NCI-H2171 (cell line): Measurements from ENCODE around the gene AMDHD2.
A peak's percentile ranks its signal among the peaks of the same experiment; 100 is the strongest.

Experiments
- DNase-seq: peaks from one replicate; lab custom pipeline; 2025; lab: John Stamatoyannopoulos, UW

AMDHD2 gene

GRCh38 chr16:2482708-2483534 is 37.2 kb upstream of the AMDHD2 start:
- peak; percentile 50 for DNase-seq

GRCh38 chr16:2483939-2484897 is 36.0 kb upstream of the AMDHD2 start:
- no peak for DNase-seq

DNA sequence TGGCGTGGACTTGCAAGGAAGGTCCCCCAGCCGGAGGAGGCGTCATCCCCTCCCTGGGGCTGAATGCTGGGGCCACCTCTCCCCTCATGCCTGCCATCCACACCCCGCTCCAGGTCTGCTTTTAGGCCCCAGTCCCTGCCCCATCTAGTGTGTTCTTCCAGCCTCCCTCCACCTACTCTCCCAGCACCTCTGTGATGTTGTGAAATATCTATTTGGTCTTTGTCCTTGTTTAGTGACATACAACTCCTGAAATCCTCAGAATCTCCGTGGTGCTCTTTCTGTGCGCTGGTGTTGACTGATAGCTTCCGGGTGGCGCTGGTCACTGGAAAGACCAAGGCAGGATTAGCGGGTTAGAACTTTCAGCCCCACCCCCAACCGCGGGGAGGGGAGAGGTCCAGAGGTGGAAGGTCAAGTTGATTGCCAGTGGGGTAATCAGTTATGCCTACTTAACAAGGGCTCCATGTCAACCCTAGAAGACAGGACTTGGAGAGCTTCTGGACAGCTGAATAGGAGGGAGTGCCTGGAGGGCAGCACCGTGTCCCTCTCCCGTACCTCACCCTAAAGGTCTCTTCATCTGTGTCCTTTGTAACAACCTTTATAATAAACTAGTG is 35.2 kb upstream of the AMDHD2 start:
- DNase-seq: no peak

DNA sequence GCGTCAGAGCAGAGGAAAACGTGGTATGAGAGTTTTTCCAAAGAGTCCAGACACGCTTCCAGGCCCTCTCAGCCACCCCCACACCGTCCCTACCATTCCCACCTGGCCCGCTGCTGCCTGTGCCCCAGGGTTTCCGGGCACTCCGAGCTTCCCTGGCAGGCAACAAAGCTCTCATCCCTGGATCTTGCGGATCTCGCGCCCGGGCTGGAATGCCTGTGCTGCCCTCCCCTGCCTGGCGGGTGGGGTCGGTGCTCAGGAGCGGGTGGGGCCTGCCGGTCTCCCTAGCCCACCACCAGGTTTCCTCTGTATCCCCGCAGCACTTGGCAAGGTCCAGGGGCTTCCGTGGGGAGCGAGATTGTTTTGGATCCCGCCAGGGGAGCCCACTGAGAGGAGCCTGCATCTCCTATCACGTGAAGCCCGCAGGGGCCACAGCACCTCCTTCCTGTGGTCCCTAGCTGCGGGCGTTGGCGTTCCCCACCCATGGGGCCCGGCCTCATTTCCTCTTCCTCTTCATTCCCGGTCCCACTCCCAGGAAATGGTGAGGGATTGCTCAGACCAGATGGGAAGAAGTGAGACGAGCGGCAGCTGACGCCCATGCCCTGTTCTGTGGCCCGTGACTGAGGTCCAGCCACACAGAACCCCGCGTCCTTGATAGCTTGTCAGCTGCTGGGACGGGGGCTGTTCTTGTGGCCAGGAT is 34.2 kb upstream of the AMDHD2 start:
- DNase-seq: no peak

- DNase-seq: peak; percentile 31
Observed at GRCh38 chr16:2486645-2487516, 33.3 kb upstream of the AMDHD2 start.

- DNase-seq: no peak
Observed at GRCh38 chr16:2487517-2487842, 32.7 kb upstream of the AMDHD2 start.

- DNase-seq: no peak
Observed at GRCh38 chr16:2487903-2488531, 32.2 kb upstream of the AMDHD2 start.

DNA sequence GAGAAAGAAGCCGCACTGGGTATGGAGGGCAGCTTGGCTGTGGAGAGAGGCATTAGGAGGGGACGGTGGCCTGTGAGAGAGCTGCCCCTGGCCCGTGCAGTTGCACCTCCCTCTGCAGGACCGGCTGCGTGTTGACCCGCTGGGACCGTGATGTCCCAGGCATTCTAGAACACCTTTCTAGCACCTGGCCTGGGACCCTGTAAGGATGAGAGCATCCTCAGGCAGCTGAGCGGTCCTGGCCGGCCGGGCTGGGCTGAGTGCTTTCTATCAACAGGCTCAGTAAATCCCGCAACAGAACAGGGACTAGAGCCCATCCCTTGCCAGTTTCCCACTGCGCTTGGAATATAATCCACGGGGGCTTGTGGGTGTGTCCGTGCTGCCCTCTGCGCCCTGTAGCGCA is 30.6 kb upstream of the AMDHD2 start:
- no peak for DNase-seq

- peak; percentile 63 for DNase-seq
Observed at GRCh38 chr16:2490190-2491105, 29.7 kb upstream of the AMDHD2 start.

DNA sequence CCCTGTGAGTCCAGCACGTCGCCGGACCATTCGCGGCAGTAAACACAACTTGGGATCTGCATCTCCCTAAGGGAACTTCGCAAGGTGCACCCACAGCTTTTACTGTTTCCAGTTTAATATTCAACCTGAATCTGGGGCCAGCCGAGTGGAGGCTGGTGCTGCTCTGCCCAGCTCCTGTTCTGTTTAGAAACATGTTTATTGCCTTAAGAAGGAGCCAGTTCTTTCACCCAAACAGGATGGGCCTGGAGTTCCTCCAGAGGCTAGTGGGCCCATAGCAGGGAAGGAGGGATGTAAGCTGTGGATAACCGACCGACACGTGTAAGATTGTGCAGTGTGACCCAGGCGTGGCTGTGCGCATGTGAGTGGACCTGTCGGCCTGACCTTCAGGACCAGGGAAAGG is 27.9 kb upstream of the AMDHD2 start:
- no peak for DNase-seq

DNA sequence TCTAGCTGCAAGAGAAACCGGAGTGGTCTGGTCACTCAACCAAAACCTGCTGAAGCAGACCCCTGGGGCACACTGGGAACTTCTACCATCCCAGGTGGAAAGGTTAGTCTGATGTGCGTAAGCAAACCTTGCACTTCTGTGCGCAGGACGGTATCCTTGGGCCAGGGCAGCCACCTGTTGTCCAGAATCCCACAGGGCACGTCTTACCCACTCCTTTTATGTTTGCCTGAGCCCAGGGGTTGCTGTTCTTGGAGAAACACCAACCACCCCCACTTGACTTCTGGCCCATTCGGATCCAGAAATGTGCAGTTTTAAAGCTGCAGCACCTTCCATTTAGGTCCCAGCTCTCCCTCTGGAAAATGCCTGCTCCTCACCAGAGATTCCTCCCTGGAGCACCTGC is 26.6 kb upstream of the AMDHD2 start:
- no peak for DNase-seq

DNA sequence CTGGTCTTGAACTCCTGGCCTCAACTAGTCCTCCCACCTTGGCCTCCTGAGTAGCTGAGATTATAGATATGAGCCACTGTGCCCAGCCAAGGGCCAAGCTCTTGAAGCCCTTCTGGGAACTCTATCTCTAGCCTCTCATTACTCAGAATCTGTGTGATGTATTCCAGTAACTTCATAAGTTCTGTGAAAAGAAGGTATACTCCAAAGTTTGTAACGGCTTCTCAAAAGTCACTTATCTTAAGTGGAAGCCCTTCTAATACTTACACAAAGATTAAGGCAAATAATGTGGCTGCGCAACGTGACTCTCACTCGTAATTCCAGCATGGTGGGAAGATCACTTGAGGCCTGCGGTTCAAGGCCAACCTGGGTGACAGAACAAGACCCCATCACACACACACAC is 25.6 kb upstream of the AMDHD2 start:
- no peak for DNase-seq

- DNase-seq: no peak
Observed at GRCh38 chr16:2495041-2495440, 25.1 kb upstream of the AMDHD2 start.

DNA sequence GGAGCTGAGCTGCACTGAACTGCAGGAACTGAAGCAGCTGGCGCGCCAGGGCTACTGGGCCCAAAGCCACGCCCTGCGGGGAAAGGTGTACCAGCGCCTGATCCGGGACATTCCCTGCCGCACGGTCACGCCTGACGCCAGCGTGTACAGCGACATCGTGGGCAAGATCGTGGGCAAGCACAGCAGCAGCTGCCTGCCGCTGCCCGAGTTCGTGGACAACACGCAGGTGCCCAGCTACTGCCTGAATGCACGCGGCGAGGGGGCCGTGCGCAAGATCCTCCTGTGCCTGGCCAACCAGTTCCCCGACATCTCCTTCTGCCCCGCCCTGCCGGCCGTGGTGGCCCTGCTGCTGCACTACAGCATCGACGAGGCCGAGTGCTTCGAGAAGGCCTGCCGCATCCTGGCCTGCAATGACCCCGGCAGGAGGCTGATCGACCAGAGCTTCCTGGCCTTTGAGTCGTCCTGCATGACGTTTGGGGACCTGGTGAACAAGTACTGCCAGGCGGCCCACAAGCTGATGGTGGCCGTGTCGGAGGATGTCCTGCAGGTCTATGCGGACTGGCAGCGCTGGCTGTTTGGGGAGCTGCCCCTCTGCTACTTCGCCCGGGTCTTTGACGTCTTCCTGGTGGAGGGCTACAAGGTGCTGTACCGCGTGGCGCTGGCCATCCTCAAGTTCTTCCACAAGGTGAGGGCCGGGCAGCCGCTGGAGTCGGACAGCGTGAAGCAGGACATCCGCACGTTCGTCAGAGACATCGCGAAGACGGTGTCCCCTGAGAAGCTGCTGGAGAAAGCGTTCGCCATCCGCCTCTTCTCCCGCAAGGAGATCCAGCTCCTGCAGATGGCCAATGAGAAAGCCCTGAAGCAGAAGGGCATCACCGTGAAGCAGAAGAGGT is 23.7 kb upstream of the AMDHD2 start:
- DNase-seq: no peak

GRCh38 chr16:2497116-2497630 is 23.0 kb upstream of the AMDHD2 start:
- DNase-seq: peak; percentile 82

- DNase-seq: no peak
Observed at GRCh38 chr16:2497695-2498484, 22.3 kb upstream of the AMDHD2 start.

DNA sequence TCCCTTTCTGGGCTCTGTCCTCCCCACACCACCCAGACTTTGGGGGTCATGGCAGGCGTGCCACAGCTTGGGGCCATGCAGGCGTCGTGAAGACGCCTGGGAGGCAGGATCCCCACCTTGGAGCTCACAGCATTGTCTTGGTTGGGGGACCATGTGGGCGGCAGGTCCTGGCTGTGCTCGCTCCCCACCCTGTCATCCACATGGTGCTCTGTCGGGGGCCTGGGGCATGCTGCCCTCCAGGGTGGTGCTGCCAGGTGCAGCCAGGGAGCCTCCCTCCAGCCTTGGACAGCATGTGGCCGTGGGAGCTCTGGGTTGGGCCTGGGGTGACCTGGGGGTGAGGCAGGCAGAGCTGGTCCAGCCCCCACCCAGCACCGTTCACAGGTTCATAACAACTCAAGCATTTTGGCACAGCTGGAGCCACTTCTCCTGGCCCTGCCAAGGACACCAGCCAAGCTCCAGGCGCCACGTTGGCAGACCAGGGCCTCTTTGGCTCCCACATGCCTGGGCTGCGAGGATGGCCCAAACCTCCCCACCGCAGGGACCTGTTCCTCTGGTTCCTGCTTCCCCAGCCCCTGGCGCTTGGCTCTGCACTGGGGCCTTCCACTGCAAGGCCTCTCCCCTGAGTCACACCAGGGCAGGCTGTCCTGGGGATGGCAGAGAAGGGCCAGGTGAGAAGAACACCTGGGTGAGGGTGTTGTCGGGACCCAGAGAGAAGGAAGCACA is 21.5 kb upstream of the AMDHD2 start:
- no peak for DNase-seq
